ENCODE measurements around the gene FNTB. TPM values are rescaled to one million over a fixed set of nuclear protein-coding genes. Genes with fewer than 3 reads are reported as not detected.

FNTB gene
- total RNA-seq, 1 donor = 12.7 TPM

DNA sequence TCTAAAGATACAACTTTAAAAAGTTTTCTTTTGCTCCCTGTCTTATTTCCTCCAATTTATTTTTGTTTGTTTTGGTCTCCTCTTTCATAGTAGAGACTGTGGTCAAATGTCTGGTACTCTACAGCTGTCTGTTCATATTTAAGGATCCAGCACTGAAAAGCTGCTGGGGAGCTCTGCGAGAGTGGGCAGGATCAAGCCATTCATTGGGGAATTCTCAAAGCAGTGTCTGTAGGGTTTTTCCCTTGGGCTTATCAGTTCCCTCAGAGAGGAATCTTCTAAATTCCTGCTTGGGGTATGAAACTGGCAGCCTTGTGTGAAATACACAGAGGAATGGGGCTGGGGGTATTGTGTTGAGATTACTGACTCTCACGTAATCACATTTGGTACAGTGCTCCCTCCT is 52.3 kb downstream of the FNTB start:
- peaks cover 23% of the 10 kb centered on the region for H3K36me3 ChIP-seq (ENCODE audit: insufficient read depth, low read length)
- DNase-seq (ENCODE audit: insufficient read length, low spot score, missing footprints) = no peak
- no peak overlapping the region for H3K27ac ChIP-seq (ENCODE audit: low read depth, low read length)
- no peaks in the 10 kb centered on the region for H3K9me3 ChIP-seq (ENCODE audit: low read depth, low read length)
- H3K4me1 ChIP-seq (ENCODE audit: insufficient read depth, low read length) = no peaks in the 10 kb centered on the region
- H4K20me1 ChIP-seq (ENCODE audit: insufficient read depth, low read length) = no peaks in the 10 kb centered on the region
- H2AFZ ChIP-seq (ENCODE audit: low read length) = no peak overlapping the region
- H3K4me3 ChIP-seq (ENCODE audit: insufficient read depth, low read length) = no peak overlapping the region
- no peak overlapping the region for H3K4me2 ChIP-seq (ENCODE audit: insufficient read depth, low read length)
- H3K79me2 ChIP-seq (ENCODE audit: insufficient read depth, low read length) = no peaks in the 10 kb centered on the region
- H3K27me3 ChIP-seq (ENCODE audit: insufficient read depth, low read length) = no peaks in the 10 kb centered on the region
- TF ChIP-seq, protein P1, sequence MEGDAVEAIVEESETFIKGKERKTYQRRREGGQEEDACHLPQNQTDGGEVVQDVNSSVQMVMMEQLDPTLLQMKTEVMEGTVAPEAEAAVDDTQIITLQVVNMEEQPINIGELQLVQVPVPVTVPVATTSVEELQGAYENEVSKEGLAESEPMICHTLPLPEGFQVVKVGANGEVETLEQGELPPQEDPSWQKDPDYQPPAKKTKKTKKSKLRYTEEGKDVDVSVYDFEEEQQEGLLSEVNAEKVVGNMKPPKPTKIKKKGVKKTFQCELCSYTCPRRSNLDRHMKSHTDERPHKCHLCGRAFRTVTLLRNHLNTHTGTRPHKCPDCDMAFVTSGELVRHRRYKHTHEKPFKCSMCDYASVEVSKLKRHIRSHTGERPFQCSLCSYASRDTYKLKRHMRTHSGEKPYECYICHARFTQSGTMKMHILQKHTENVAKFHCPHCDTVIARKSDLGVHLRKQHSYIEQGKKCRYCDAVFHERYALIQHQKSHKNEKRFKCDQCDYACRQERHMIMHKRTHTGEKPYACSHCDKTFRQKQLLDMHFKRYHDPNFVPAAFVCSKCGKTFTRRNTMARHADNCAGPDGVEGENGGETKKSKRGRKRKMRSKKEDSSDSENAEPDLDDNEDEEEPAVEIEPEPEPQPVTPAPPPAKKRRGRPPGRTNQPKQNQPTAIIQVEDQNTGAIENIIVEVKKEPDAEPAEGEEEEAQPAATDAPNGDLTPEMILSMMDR (IDR thresholded peaks at IDR 0.05; ENCODE audit: extremely low read depth, low read depth, low read length) = no peak

DNA sequence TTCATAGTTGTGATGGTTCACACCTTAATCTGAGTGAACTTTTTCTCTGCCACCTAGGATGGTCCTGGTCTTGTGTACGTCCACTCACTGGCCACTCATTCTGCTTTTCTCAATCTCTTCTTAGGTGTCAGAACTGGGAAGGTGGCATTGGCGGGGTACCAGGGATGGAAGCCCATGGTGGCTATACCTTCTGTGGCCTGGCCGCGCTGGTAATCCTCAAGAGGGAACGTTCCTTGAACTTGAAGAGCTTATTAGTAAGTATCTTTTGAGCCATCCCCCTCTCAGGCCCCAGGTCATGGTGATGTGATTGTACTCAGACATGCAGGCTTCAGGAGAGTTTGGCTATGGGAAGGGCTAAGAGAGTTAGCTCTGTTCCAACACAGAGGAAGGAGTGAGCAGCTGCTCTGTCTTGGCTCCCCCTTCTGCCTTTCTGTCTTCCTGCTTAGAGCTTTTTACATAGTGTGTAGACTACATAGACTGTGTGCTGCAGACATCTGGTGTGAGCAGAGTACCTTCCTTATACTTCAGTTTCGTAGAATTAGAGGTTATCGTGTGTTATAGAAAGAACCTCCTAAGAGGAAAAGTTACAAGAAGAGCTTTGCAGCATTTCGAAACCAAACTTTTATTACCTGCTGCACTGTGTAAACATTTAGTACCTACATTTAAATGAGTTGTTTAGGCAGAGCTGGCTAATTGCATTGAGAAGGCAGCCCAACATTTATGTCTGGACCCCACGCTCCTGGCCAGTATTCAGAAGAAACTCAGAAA is 54.2 kb downstream of the FNTB start:
- Histone ChIP-seq H3K27me3 (ENCODE audit: insufficient read depth, low read length) (no peaks in the 10 kb centered on the region), H3K79me2 (ENCODE audit: insufficient read depth, low read length) (no peaks in the 10 kb centered on the region), H3K4me3 (ENCODE audit: insufficient read depth, low read length) (no peak overlapping the region), H2AFZ (ENCODE audit: low read length) (no peak overlapping the region), H3K4me2 (ENCODE audit: insufficient read depth, low read length) (no peak overlapping the region), H4K20me1 (ENCODE audit: insufficient read depth, low read length) (no peaks in the 10 kb centered on the region), H3K9me3 (ENCODE audit: low read depth, low read length) (no peaks in the 10 kb centered on the region), H3K4me1 (ENCODE audit: insufficient read depth, low read length) (no peaks in the 10 kb centered on the region), H3K36me3 (ENCODE audit: insufficient read depth, low read length) (peaks cover 30% of the 10 kb centered on the region), H3K27ac (ENCODE audit: low read depth, low read length) (no peak overlapping the region)
- TF ChIP-seq, protein P1 (IDR thresholded peaks at IDR 0.05; ENCODE audit: extremely low read depth, low read depth, low read length) = no peak
- DNase-seq (ENCODE audit: insufficient read length, low spot score, missing footprints) = no peak

DNA sequence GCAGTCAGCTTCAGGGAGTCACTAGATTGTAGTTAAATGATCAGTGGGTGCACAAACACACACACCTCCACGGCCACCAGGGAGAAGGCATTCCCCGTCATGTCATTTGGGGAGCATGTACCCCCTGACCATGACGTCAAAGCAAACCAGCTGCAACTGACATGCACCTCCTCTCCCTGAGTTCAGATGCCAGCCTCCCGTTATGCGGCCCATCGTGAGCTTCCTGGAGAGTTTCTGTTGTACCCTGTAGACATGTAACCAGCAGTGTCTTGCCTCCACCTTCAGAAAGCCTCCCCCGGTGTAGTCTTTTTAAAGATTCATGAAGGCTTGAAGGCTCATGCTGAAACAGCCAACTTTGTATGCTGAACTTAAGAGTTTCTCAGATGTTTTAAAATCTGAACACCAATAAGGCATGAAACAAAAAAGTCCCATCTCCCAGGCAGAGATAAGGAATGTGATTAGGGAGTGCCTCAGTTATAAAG is 54.8 kb downstream of the FNTB start:
- H3K27me3 ChIP-seq (ENCODE audit: insufficient read depth, low read length) = no peaks in the 10 kb centered on the region
- no peaks in the 10 kb centered on the region for H3K79me2 ChIP-seq (ENCODE audit: insufficient read depth, low read length)

DNA sequence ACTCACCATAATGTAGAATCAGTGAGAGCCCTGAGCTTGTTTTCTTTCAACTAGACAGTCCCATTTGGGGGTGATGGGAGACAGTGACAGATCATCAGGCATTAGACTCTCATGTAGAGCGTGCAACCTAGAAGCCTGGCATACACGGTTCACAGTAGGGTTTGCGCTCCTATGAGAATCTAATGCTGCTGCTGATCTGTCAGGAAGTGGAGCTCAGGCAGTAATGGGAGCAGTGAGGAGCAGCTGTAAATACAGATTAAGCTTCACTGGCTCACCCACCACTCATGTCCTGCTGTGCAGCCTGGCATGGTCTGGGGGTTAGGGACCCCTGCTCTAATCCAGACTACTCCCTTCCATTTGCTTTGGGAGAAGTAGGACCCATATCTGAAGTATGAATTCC is 55.6 kb downstream of the FNTB start:
- Histone ChIP-seq H3K27ac (ENCODE audit: low read depth, low read length) (no peak overlapping the region), H2AFZ (ENCODE audit: low read length) (no peak overlapping the region)
- TF ChIP-seq, protein P1 (IDR thresholded peaks at IDR 0.05; ENCODE audit: extremely low read depth, low read depth, low read length) = no peak

More for the DNA sequence above, 54.8 kb downstream of the FNTB start:
- TF ChIP-seq, protein P1 (IDR thresholded peaks at IDR 0.05; ENCODE audit: extremely low read depth, low read depth, low read length) = no peak
- no peak overlapping the region for H2AFZ ChIP-seq (ENCODE audit: low read length)
- H3K4me2 ChIP-seq (ENCODE audit: insufficient read depth, low read length) = no peak overlapping the region
- H3K9me3 ChIP-seq (ENCODE audit: low read depth, low read length) = no peaks in the 10 kb centered on the region
- H3K4me3 ChIP-seq (ENCODE audit: insufficient read depth, low read length) = no peak overlapping the region
- no peak overlapping the region for H3K27ac ChIP-seq (ENCODE audit: low read depth, low read length)
- H3K36me3 ChIP-seq (ENCODE audit: insufficient read depth, low read length) = peaks cover 30% of the 10 kb centered on the region
- no peaks in the 10 kb centered on the region for H3K4me1 ChIP-seq (ENCODE audit: insufficient read depth, low read length)
- H4K20me1 ChIP-seq (ENCODE audit: insufficient read depth, low read length) = no peaks in the 10 kb centered on the region
- no peak for DNase-seq (ENCODE audit: insufficient read length, low spot score, missing footprints)

More for the DNA sequence above, 55.6 kb downstream of the FNTB start:
- H3K4me1 ChIP-seq (ENCODE audit: insufficient read depth, low read length) = no peaks in the 10 kb centered on the region
- H3K4me3 ChIP-seq (ENCODE audit: insufficient read depth, low read length) = no peak overlapping the region
- H3K4me2 ChIP-seq (ENCODE audit: insufficient read depth, low read length) = no peak overlapping the region
- DNase-seq (ENCODE audit: insufficient read length, low spot score, missing footprints) = no peak
- H3K9me3 ChIP-seq (ENCODE audit: low read depth, low read length) = no peaks in the 10 kb centered on the region
- peaks cover 30% of the 10 kb centered on the region for H3K36me3 ChIP-seq (ENCODE audit: insufficient read depth, low read length)
- no peaks in the 10 kb centered on the region for H3K27me3 ChIP-seq (ENCODE audit: insufficient read depth, low read length)
- H4K20me1 ChIP-seq (ENCODE audit: insufficient read depth, low read length) = no peaks in the 10 kb centered on the region
- H3K79me2 ChIP-seq (ENCODE audit: insufficient read depth, low read length) = no peaks in the 10 kb centered on the region
